RWPE2 (cell line): ENCODE results near the gene SLC38A6.
A peak's percentile ranks its signal among the peaks of the same experiment; 100 is the strongest.

ENCODE experiments used
- ATAC-seq: fragments of 200-7000 bp; cut with Tn5 transposase; 3 replicates; pipeline ENCODE4 v1.9.1; 2021; ENCODE audit warnings: low read depth
- DNase-seq: peaks from one replicate; pipeline ENCODE4 v3.0.0-alpha.2; 2020; ENCODE audit warnings: low spot score
- H3K27ac ChIP-seq: fragments of 450-650 bp; 2 replicates; pipeline ENCODE4 v1.5.1; 2017; ENCODE audit warnings: mild to moderate bottlenecking; ENCODE audit not compliant: poor library complexity, severe bottlenecking
- H3K27me3 ChIP-seq: fragments of 250-450 bp; sonication (Bioruptor Pico); 2 replicates; pipeline ENCODE4 v1.5.1; 2021; ENCODE audit warnings: mild to moderate bottlenecking, moderate library complexity; ENCODE audit not compliant: insufficient read depth, poor library complexity, severe bottlenecking
- H3K36me3 ChIP-seq: fragments of 250-450 bp; sonication (Bioruptor Pico); 2 replicates; pipeline ENCODE4 v1.5.1; 2020; ENCODE audit warnings: low read depth, mild to moderate bottlenecking, moderate library complexity
- H3K4me1 ChIP-seq: fragments of 250-450 bp; sonication (Bioruptor Pico); 2 replicates; pipeline ENCODE4 v1.5.1; 2021; ENCODE audit warnings: mild to moderate bottlenecking, moderate library complexity; ENCODE audit not compliant: insufficient read depth, poor library complexity, severe bottlenecking
- H3K4me3 ChIP-seq: fragments of 250-450 bp; sonication (Bioruptor Pico); 2 replicates; pipeline ENCODE4 v1.5.1; 2021; ENCODE audit warnings: mild to moderate bottlenecking, moderate library complexity; ENCODE audit not compliant: severe bottlenecking
- H3K9me3 ChIP-seq: fragments of 250-450 bp; sonication (Bioruptor Pico); 2 replicates; pipeline ENCODE4 v1.5.1; 2021; ENCODE audit warnings: mild to moderate bottlenecking, moderate library complexity; ENCODE audit not compliant: severe bottlenecking
- TF ChIP-seq, protein P1 (sequence below): fragments of 450-650 bp; IDR thresholded peaks from one replicate; pipeline ENCODE4 v1.5.1; 2017; ENCODE audit warnings: mild to moderate bottlenecking, moderate library complexity; ENCODE audit not compliant: poor library complexity, severe bottlenecking

Gene SLC38A6

DNA sequence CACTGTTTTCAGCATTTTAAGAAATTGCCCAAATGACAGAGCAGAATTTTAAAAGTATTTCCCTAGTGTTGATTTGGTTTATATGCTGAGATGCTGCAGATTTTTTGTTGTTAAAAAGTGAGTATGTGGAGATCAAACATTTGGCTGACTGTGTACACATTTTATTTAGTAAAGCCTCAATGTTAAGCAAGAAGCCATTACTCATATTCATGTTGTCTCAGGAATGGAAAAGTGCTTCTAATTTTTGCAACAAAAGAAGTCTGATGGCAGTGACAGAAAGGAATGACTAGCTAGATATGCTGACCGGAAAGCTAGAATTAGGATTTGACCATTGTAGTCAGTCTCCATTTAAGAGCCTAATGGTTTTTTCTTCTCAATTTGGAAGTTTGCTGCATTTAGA is 22.5 kb downstream of the SLC38A6 start:
- Histone ChIP-seq H3K4me3 (no peak overlapping the region), H3K9me3 (no peaks in the 10 kb centered on the region), H3K4me1 (no peaks in the 10 kb centered on the region), H3K27ac (no peak overlapping the region), H3K36me3 (no peaks in the 10 kb centered on the region), H3K27me3 (no peaks in the 10 kb centered on the region)
- TF ChIP-seq, protein P1, sequence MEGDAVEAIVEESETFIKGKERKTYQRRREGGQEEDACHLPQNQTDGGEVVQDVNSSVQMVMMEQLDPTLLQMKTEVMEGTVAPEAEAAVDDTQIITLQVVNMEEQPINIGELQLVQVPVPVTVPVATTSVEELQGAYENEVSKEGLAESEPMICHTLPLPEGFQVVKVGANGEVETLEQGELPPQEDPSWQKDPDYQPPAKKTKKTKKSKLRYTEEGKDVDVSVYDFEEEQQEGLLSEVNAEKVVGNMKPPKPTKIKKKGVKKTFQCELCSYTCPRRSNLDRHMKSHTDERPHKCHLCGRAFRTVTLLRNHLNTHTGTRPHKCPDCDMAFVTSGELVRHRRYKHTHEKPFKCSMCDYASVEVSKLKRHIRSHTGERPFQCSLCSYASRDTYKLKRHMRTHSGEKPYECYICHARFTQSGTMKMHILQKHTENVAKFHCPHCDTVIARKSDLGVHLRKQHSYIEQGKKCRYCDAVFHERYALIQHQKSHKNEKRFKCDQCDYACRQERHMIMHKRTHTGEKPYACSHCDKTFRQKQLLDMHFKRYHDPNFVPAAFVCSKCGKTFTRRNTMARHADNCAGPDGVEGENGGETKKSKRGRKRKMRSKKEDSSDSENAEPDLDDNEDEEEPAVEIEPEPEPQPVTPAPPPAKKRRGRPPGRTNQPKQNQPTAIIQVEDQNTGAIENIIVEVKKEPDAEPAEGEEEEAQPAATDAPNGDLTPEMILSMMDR = no peak
- DNase-seq (no peak), ATAC-seq (no peak)

DNA sequence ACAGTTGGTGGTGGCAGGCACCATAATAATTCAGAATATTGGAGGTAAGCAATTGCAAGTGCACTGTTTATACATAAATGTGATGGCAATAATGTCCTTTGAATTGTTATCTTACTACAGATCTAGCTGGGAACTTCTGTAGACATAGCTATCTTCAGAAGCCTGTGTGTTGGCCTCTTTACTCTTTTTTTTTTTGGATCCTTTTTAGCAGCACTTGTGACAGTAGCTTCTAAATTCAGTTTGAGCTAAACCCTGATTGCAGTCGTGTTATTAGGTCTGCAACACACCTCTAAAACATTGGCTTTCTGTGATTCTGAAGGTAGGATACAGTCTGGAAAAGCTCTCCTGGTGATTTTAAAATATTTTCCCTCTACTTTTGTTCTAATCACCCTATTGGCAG is 38.5 kb downstream of the SLC38A6 start:
- ATAC-seq (no peak), DNase-seq (no peak)
- no peak overlapping the region for H3K4me3 ChIP-seq
- H3K36me3 ChIP-seq = no peaks in the 10 kb centered on the region; the same call in 1 of the 2 replicates
- H3K4me1 ChIP-seq = no peaks in the 10 kb centered on the region
- H3K27ac ChIP-seq = no peak overlapping the region
- TF ChIP-seq, protein P1 = no peak
- H3K9me3 ChIP-seq = peaks cover 2% of the 10 kb centered on the region
- no peaks in the 10 kb centered on the region for H3K27me3 ChIP-seq

DNA sequence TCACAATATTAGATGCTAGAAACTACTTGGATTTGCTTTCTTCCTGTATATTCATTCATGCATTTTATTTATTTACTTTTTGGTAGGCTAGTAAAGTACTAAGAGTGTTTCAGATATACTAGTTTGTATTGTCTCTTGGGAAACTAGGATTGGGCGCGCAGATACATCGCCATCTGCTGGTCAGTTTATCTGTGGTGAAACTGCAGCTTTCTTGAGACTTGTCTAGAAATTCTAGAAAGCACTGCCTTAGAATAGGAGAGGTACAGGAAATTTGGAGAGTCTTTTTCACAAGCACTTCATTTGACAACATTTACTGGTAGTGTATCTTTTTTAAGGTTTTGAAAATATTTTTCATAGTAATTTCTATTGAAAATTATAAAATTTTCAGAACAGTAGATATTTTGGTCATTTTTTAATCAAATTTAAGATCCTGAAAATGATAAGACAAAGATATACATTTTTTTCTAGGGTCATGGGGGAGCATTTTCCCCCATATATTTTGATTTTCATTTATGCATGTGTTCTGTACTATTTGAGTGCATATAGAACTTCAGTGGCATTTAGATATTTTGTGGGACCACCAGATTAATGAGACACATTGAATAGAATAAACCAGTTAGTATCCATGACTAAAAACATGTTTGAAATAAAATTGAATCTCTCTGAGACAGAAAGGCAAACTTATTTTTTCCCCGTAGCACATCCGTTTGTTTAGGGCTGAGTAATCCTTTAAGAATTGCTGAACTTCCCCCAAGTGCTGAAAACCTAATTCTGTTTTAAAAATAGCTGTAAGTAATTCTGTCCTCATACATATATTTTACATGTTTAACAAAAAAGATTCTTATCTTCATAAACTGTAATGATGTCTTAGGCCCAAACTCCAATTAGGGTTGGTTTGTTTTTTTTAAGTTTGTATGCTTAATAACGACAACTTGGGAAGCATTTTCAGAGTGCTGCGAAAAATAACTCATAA is 44.5 kb downstream of the SLC38A6 start:
- H3K4me3 ChIP-seq = no peak overlapping the region
- no peaks in the 10 kb centered on the region for H3K27me3 ChIP-seq
- peak; percentile 87 for ATAC-seq
- H3K9me3 ChIP-seq = no peaks in the 10 kb centered on the region
- peak overlapping the region; percentile 45 for H3K27ac ChIP-seq
- peaks cover 13% of the 10 kb centered on the region for H3K4me1 ChIP-seq
- no peaks in the 10 kb centered on the region for H3K36me3 ChIP-seq
- TF ChIP-seq, protein P1 = peak; percentile 99
- no peak for DNase-seq

DNA sequence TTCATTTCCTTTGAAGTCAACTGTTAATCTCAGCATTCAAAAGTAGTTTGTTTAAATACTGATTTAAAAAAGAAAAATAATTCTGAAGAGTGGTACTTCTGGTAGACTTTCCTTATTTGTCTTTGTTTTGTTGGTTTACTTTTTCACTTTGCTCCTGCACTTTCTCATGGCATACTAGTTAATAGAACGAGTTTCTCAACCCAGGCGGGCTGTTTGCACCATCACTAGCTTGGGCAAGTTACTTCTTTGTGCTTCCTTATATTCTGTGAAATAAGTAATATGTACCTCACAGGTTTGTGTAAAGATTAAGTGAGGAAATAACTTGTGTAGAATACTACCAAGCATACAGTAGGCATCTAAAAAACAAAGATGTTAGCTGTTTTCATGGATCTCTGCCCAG is 45.5 kb downstream of the SLC38A6 start:
- Histone ChIP-seq H3K36me3 (no peaks in the 10 kb centered on the region), H3K4me1 (peaks cover 13% of the 10 kb centered on the region), H3K4me3 (no peak overlapping the region), H3K9me3 (no peaks in the 10 kb centered on the region), H3K27ac (peak overlapping the region; percentile 45), H3K27me3 (no peaks in the 10 kb centered on the region)
- no peak for DNase-seq
- TF ChIP-seq, protein P1 = no peak
- ATAC-seq = no peak

DNA sequence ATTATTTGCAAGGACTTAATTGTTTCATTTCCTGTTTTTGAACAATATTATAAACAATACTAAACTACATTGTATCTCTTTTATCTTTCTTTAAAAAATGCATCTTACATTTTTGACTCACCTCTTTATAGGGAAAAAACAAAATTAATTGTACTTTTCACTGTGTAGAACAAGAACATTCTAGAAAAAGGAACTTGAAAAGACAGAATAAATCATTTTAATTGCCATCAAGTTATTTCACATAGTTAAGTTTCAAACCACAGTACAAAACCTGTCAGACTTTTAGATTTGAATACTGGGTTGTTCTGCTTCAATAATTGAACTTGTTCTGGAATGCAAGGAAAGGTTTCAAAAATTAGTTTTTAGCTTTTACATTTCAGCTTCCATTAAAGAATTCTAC is 50.0 kb downstream of the SLC38A6 start:
- peaks cover 6% of the 10 kb centered on the region for H3K4me1 ChIP-seq
- no peaks in the 10 kb centered on the region for H3K9me3 ChIP-seq
- ATAC-seq = no peak
- DNase-seq = no peak
- TF ChIP-seq, protein P1 = no peak
- H3K36me3 ChIP-seq = no peaks in the 10 kb centered on the region
- H3K4me3 ChIP-seq = no peak overlapping the region
- no peaks in the 10 kb centered on the region for H3K27me3 ChIP-seq
- H3K27ac ChIP-seq = no peak overlapping the region
